Glomerular visceral epithelial cell (primary cell): ENCODE measurements around the gene ABHD12.
"Not testable (repeated sequence)": the region's sequence is repeated elsewhere in the genome, so short reads cannot be mapped to it uniquely, and the experiment has no call there.

ENCODE experiments used
- DNase-seq: peaks from one replicate; pipeline ENCODE4 v3.0.0-alpha.2; 2016; ENCODE audit errors: extremely low spot score

ABHD12 gene

GRCh38 chr20:25355011-25355595 is 35.5 kb downstream of the ABHD12 start:
- DNase-seq: no peak

DNA sequence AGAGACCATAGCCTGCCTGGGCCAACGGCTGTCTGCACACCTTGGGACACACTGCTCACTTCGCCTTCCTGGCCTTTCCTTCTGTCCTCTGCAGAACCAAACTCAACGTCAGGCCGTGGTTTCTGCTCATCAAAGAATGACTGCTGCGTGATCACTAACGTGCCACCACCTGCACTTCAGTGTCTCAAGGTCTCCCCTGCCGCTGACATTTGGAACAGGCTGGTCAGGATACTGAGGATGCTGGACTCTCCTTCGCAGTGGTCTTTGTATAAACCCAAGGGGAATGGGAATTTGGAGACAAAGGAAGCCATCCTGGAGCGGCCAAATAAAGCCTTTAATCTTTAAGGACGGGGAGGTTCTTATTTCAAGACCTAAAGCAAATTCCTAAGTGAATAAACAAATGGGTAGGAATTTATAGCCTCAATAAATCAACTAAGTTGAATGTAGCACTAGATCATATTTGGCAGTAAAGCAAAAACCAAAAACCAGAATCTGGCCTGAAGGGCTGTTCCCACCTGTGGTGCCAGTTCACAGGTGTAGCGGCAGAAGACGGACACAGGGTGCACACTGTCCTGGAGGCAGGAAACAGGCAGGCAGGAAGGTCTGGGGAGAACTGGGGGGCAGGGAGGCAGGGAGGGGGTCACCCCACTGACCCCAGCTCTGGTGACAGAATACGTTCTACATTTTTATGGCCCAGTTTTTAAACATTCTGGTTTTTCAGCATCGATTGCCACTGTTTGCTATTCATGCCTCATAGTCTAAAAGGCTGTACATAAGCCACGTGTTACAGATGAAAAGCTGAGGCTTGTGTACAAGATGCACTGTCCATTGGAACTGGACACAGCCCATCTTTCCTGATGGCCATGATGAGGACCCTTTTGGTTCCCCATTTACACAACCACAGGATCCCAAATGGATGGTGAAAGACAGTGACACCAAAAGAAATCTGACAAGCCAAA is 36.6 kb downstream of the ABHD12 start:
- DNase-seq: no peak

- no peak for DNase-seq
Measured at GRCh38 chr20:25353353-25353746, 37.3 kb downstream of the ABHD12 start.

GRCh38 chr20:25352746-25353145 is 37.9 kb downstream of the ABHD12 start:
- no peak for DNase-seq

DNA sequence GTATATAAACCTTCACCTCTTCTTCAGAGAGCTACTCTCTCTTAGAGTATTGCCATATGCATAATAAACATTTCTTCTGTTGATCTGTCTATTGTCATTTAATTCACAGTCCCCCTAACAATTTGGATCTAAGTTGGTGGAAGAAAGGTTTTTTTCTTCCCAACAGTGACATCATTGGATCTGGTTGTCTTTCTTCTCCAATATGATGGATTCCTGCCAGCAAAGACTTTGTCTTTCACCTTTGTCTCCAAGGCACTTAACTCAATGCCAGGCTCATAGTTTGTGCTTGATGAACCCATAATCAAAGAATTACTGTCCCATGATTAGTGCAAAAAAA is 39.6 kb downstream of the ABHD12 start:
- no peak for DNase-seq

- no peak for DNase-seq
Measured at GRCh38 chr20:25346349-25346748, 44.3 kb downstream of the ABHD12 start.

GRCh38 chr20:25345721-25346120 is 44.9 kb downstream of the ABHD12 start:
- no peak for DNase-seq

DNA sequence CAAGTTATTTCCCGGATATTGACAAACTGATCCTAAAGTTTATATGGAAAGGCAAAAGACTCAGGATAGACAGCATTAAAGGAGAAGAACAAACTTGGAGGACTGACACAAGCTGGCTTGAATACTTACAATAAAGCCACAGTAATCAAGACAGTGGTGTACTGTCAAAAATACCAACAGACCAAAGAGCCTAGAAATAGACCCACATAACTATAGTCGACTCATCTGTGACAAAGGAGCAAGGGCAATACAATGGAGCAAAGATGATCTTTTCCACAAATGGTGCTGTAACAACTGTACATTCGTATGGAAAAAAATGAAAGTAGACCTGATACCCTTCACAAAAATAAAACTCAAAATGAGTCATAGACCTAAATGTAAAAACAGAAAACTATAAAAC is 46.0 kb downstream of the ABHD12 start:
- peak; percentile 23 for DNase-seq

- DNase-seq: peak; percentile 77
Measured at GRCh38 chr20:25341716-25342680, 48.6 kb downstream of the ABHD12 start.

GRCh38 chr20:25340380-25340779 is 50.3 kb downstream of the ABHD12 start:
- no peak for DNase-seq

GRCh38 chr20:25339608-25340007 is 51.0 kb downstream of the ABHD12 start:
- DNase-seq: peak; percentile 46

GRCh38 chr20:25338112-25339023 is 52.3 kb downstream of the ABHD12 start:
- no peak for DNase-seq

DNA sequence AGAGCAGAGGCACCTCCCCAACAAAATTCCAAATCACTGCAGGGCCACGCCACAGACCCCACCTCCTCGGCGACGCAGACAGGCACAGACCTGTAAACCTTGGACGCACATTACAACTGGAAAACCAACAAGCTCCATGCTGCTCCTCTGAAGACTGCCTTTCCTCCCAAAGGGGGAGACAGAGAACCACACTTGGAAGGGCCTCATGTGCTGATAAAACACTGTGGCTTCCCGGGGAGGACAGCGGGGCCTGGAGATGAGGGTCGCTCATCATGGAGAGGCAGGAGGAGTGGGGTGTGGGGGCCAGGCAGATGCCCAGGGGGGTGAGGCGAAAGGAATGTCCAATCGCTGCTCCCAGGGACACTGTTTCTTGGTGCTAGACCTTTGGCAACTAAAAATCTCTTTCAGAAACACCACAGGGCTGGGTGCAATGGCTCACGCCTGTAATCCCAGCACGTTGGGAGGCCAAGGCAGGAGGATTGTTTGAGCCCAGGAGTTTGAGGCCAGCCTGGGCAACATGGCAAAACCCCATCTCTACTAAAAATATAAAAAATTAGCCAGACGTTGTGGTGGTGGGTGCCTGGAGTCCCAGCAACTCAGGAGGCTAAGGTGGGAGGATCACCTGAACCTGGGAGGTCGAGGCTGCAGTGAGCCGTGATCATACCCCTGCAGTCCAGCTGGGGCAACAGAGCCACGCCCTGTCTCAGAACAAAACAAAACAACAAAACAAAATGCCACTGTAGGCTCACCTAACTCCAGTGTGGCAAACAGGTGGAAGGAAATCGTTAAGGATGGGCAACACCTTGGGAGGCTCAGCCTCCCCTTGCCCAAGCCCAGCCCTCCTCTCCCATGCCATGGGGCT is 53.8 kb downstream of the ABHD12 start:
- no peak for DNase-seq

GRCh38 chr20:25334972-25335371 is 55.7 kb downstream of the ABHD12 start:
- DNase-seq: not testable (repeated sequence)

DNA sequence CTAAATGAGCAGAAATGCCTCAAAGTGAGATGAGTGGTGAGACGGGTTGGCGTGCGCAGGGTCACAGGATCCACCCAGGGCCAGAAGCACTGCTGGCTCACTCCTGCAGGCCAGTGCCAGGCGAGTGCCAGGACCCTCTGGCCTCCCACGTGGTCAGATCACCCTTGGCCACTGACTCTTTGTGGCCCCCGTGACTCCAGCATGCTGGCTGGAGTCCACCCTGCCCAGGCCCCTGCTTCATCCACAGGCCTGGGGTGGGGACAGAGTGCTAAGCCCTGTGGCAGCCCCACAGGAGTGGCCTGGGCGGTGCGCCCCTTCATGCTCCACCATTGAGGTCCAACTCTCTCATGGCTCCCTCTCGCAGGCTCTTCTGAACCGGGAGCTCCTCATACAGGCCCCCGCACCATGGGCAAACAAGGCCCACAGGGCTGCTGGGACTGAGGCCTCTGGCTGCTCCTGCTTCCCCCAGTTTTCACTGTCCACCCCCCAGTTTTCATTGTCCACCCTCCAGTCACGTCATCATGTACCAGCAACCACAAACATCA is 61.6 kb downstream of the ABHD12 start:
- DNase-seq: no peak

- DNase-seq: peak; percentile 79
Measured at GRCh38 chr20:25327521-25328235, 63.0 kb downstream of the ABHD12 start.

- DNase-seq: no peak
Measured at GRCh38 chr20:25325997-25326396, 64.6 kb downstream of the ABHD12 start.

- no peak for DNase-seq
Measured at GRCh38 chr20:25325073-25325472, 65.6 kb downstream of the ABHD12 start.

DNA sequence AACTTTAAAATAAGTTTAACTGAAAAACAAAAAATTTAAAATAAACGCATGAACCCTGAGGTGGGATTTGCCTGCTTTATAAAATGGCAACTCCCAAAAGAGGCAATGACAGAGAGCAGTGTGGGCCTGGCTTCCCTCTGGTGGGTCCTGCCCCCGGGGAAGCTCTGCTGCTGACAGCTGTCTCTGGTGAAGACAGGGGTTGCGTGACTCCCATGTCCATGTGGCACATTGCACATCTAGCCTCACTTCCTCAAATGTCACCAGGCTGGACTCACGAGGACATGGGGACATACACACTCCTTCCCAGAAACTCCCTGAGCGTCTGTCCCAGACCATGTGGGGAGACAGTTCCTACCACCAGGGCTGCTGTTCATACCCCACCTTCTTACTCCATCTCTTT is 66.2 kb downstream of the ABHD12 start:
- no peak for DNase-seq
